Astrocyte (in vitro differentiated cells and primary cell): ENCODE results near the gene UGT1A7. TPM values are rescaled to one million over a fixed set of nuclear protein-coding genes. Genes with fewer than 3 reads are reported as not detected.

Experiments
- DNase-seq: peaks from one replicate; pipeline ENCODE4 v3.0.0-alpha.2; 2010; ENCODE audit warnings: low read depth
- FAIRE-seq: peaks from 2 replicates; lab custom pipeline; 2011; peaks lifted over from hg19 to GRCh38; lab: Jason Lieb, UNC
- H2AFZ ChIP-seq: 2 replicates; pipeline ENCODE4 v1.6.0; 2012; ENCODE audit warnings: low read depth, low read length, inconsistent platforms
- H3K27ac ChIP-seq: 2 replicates; pipeline ENCODE4 v1.5.1; 2011; ENCODE audit warnings: low read depth, low read length, inconsistent platforms
- H3K27me3 ChIP-seq: 2 replicates; pipeline ENCODE4 v1.6.0; 2011; ENCODE audit warnings: low read length, inconsistent platforms; ENCODE audit not compliant: insufficient read depth
- H3K36me3 ChIP-seq: 2 replicates; pipeline ENCODE4 v1.5.1; 2011; ENCODE audit warnings: low read length, inconsistent platforms; ENCODE audit not compliant: insufficient read depth
- H3K4me1 ChIP-seq: 2 replicates; pipeline ENCODE4 v1.5.1; 2011; ENCODE audit warnings: low read length, inconsistent platforms; ENCODE audit not compliant: insufficient read depth
- H3K4me2 ChIP-seq: 2 replicates; pipeline ENCODE4 v1.6.0; 2012; ENCODE audit warnings: low read length, inconsistent platforms
- H3K4me3 ChIP-seq: 2 replicates; pipeline ENCODE4 v1.5.1; 2011; ENCODE audit warnings: low read depth, mild to moderate bottlenecking, low read length, inconsistent platforms; ENCODE audit not compliant: insufficient read depth
- H3K79me2 ChIP-seq: 2 replicates; pipeline ENCODE4 v1.6.0; 2012; ENCODE audit warnings: mild to moderate bottlenecking, low read length, inconsistent platforms; ENCODE audit not compliant: insufficient read depth
- H3K9ac ChIP-seq: 2 replicates; pipeline ENCODE4 v1.6.0; 2012; ENCODE audit warnings: mild to moderate bottlenecking, low read length, inconsistent platforms
- H3K9me3 ChIP-seq: 2 replicates; pipeline ENCODE4 v1.5.1; 2012; ENCODE audit warnings: low read depth, mild to moderate bottlenecking, low read length, inconsistent platforms; ENCODE audit not compliant: insufficient read depth
- H4K20me1 ChIP-seq: 2 replicates; pipeline ENCODE4 v1.6.0; 2012; ENCODE audit warnings: low read length, inconsistent platforms; ENCODE audit not compliant: insufficient read depth
- H3K27ac Mint-ChIP-seq: one replicate; pipeline ENCODE4 v1.8.0; 2021; ENCODE audit warnings: mild to moderate bottlenecking, mixed read lengths; ENCODE audit not compliant: unreplicated experiment
- H3K27me3 Mint-ChIP-seq: one replicate; pipeline ENCODE4 v1.8.0; 2021; ENCODE audit warnings: low read depth, mixed read lengths; ENCODE audit not compliant: unreplicated experiment
- H3K36me3 Mint-ChIP-seq: one replicate; pipeline ENCODE4 v1.8.0; 2021; ENCODE audit warnings: low read depth, mixed read lengths; ENCODE audit not compliant: unreplicated experiment
- H3K4me1 Mint-ChIP-seq: one replicate; pipeline ENCODE4 v1.8.0; 2021; ENCODE audit warnings: low read depth, mixed read lengths; ENCODE audit not compliant: unreplicated experiment
- H3K4me3 Mint-ChIP-seq: one replicate; pipeline ENCODE4 v1.8.0; 2021; ENCODE audit warnings: mild to moderate bottlenecking, moderate library complexity, mixed read lengths; ENCODE audit not compliant: unreplicated experiment
- H3K9me3 Mint-ChIP-seq: one replicate; pipeline ENCODE4 v1.8.0; 2021; ENCODE audit warnings: mild to moderate bottlenecking, mixed read lengths; ENCODE audit not compliant: unreplicated experiment
- EZH2 ChIP-seq: IDR thresholded peaks from 2 replicates; pipeline ENCODE4 v1.6.1; 2012; ENCODE audit warnings: mild to moderate bottlenecking, low read length, inconsistent platforms; ENCODE audit not compliant: insufficient read depth
- total RNA-seq: library from RNA; stranded (reverse); gene quantifications from 2 replicates; pipeline ENCODE4 v1.2.1, GENCODE V29; 2021
- TF ChIP-seq, protein P1 (sequence below): IDR thresholded peaks from 2 replicates; pipeline ENCODE4 v1.5.1; 2011; ENCODE audit warnings: low read depth, mild to moderate bottlenecking, inconsistent platforms, low read length, moderate library complexity; ENCODE audit not compliant: insufficient read depth

The UGT1A7 gene
- total RNA-seq, 1 donor from 2014 or later: not detected

- H3K9me3 Mint-ChIP-seq: peaks cover 2% of the 10 kb centered on the region
- H3K4me1 ChIP-seq: peaks cover 4% of the 10 kb centered on the region
- FAIRE-seq (no peak), DNase-seq (no peak)
- H3K36me3 ChIP-seq: no peaks in the 10 kb centered on the region
- peaks cover 2% of the 10 kb centered on the region for H3K36me3 Mint-ChIP-seq
- H3K27ac ChIP-seq: no peak overlapping the region
- no peak overlapping the region for H3K9ac ChIP-seq
- no peaks in the 10 kb centered on the region for H3K4me1 Mint-ChIP-seq
- H3K4me3 Mint-ChIP-seq: no peak overlapping the region
- no peak overlapping the region for H3K4me2 ChIP-seq
- H4K20me1 ChIP-seq: no peaks in the 10 kb centered on the region
- no peak overlapping the region for H2AFZ ChIP-seq
- H3K27me3 Mint-ChIP-seq: peaks cover 17% of the 10 kb centered on the region
- no peak for TF ChIP-seq EZH2
- TF ChIP-seq, protein P1, sequence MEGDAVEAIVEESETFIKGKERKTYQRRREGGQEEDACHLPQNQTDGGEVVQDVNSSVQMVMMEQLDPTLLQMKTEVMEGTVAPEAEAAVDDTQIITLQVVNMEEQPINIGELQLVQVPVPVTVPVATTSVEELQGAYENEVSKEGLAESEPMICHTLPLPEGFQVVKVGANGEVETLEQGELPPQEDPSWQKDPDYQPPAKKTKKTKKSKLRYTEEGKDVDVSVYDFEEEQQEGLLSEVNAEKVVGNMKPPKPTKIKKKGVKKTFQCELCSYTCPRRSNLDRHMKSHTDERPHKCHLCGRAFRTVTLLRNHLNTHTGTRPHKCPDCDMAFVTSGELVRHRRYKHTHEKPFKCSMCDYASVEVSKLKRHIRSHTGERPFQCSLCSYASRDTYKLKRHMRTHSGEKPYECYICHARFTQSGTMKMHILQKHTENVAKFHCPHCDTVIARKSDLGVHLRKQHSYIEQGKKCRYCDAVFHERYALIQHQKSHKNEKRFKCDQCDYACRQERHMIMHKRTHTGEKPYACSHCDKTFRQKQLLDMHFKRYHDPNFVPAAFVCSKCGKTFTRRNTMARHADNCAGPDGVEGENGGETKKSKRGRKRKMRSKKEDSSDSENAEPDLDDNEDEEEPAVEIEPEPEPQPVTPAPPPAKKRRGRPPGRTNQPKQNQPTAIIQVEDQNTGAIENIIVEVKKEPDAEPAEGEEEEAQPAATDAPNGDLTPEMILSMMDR: no peak
- H3K79me2 ChIP-seq: no peaks in the 10 kb centered on the region
- H3K9me3 ChIP-seq: no peaks in the 10 kb centered on the region
- no peak overlapping the region for H3K27ac Mint-ChIP-seq
- H3K4me3 ChIP-seq: no peak overlapping the region
- H3K27me3 ChIP-seq: no peaks in the 10 kb centered on the region
Observed at GRCh38 chr2:233672886-233673285, 8.8 kb upstream of the UGT1A7 start.

DNA sequence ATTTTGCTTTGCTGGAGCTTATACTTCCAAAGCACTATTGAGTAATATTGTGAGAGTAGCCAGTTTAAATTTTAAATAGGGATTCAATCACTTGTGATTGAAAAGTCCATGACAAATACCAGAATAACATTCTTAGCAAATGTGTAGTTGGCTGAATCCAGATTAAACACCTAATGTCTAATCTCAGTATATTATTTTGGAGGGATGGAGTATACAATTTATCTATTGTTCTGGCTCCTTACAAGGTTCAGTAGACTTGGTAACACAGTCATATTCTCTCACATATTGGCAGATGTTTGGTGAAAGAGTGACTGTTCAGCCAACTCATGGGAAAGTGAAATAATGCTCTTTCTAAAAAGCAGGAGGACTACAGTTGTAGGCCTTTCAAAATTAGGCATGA lies 7.8 kb upstream of the UGT1A7 start:
- TF ChIP-seq, protein P1: no peak
- no peak for TF ChIP-seq EZH2
- no peak overlapping the region for H3K27ac Mint-ChIP-seq
- H3K9me3 Mint-ChIP-seq: peaks cover 2% of the 10 kb centered on the region
- Histone ChIP-seq H3K27me3 (no peaks in the 10 kb centered on the region), H4K20me1 (no peaks in the 10 kb centered on the region), H3K9ac (no peak overlapping the region), H3K9me3 (no peaks in the 10 kb centered on the region), H2AFZ (no peak overlapping the region), H3K4me1 (peaks cover 4% of the 10 kb centered on the region), H3K79me2 (no peaks in the 10 kb centered on the region), H3K4me3 (no peak overlapping the region), H3K4me2 (no peak overlapping the region), H3K36me3 (no peaks in the 10 kb centered on the region), H3K27ac (no peak overlapping the region)
- DNase-seq (no peak), FAIRE-seq (no peak)
- H3K4me1 Mint-ChIP-seq: no peaks in the 10 kb centered on the region
- H3K36me3 Mint-ChIP-seq: peaks cover 2% of the 10 kb centered on the region
- H3K4me3 Mint-ChIP-seq: no peak overlapping the region
- H3K27me3 Mint-ChIP-seq: peaks cover 17% of the 10 kb centered on the region

- Histone ChIP-seq H3K36me3 (no peaks in the 10 kb centered on the region), H4K20me1 (no peaks in the 10 kb centered on the region), H3K27me3 (no peaks in the 10 kb centered on the region), H3K4me2 (no peak overlapping the region), H3K27ac (no peak overlapping the region), H3K9me3 (no peaks in the 10 kb centered on the region), H2AFZ (no peak overlapping the region), H3K4me1 (peaks cover 4% of the 10 kb centered on the region), H3K4me3 (no peak overlapping the region), H3K79me2 (no peaks in the 10 kb centered on the region), H3K9ac (no peak overlapping the region)
- no peak overlapping the region for H3K4me3 Mint-ChIP-seq
- H3K9me3 Mint-ChIP-seq: peaks cover 2% of the 10 kb centered on the region
- TF ChIP-seq, protein P1: no peak
- H3K27ac Mint-ChIP-seq: no peak overlapping the region
- no peak for FAIRE-seq
- no peaks in the 10 kb centered on the region for H3K4me1 Mint-ChIP-seq
- H3K27me3 Mint-ChIP-seq: peaks cover 17% of the 10 kb centered on the region
- no peak for DNase-seq
- H3K36me3 Mint-ChIP-seq: peaks cover 2% of the 10 kb centered on the region
Observed at GRCh38 chr2:233674314-233674713, 7.4 kb upstream of the UGT1A7 start.
